Activated CD8-positive, alpha-beta T cell treated with anti-CD3 and anti-CD28 coated beads for 36 hours (primary cell): ENCODE measurements around the gene FUT9. TPM values are rescaled to one million over a fixed set of nuclear protein-coding genes. Genes with fewer than 3 reads are reported as not detected.

Experiments used
- ATAC-seq: fragments of 200-7000 bp; cut with Tn5 transposase; one replicate; pipeline ENCODE4 v1.10.0; 2021; ENCODE audit warnings: mild to moderate bottlenecking, moderate library complexity
- CTCF ChIA-PET: fragments of 350-600 bp; sonication (Branson Sonifier 250); formaldehyde crosslinking; loops from one replicate; lab custom pipeline; 2021; ENCODE audit warnings: antibody characterized with exemption; lab: Charles Lee
- POLR2A ChIA-PET: fragments of 350-600 bp; sonication (Branson Sonifier 250); formaldehyde crosslinking; loops from one replicate; lab custom pipeline; 2021; ENCODE audit warnings: antibody characterized with exemption; lab: Charles Lee
- DNase-seq: peaks from one replicate; pipeline ENCODE4 v3.0.0-alpha.2; 2020
- H3K27ac Mint-ChIP-seq: one replicate; pipeline ENCODE4 v1.8.0; 2021; ENCODE audit warnings: mild to moderate bottlenecking, mixed read lengths
- H3K27me3 Mint-ChIP-seq: one replicate; pipeline ENCODE4 v1.8.0; 2021; ENCODE audit warnings: mixed read lengths
- H3K36me3 Mint-ChIP-seq: one replicate; pipeline ENCODE4 v1.8.0; 2021; ENCODE audit warnings: low read depth, mixed read lengths
- H3K4me1 Mint-ChIP-seq: one replicate; pipeline ENCODE4 v1.8.0; 2021; ENCODE audit warnings: low read depth, mixed read lengths
- H3K4me3 Mint-ChIP-seq: one replicate; pipeline ENCODE4 v1.8.0; 2021; ENCODE audit warnings: mild to moderate bottlenecking, moderate library complexity, mixed read lengths
- H3K9me3 Mint-ChIP-seq: one replicate; pipeline ENCODE4 v1.8.0; 2021; ENCODE audit warnings: mixed read lengths
- intact Hi-C: fragments of 100-400 bp; cut with micrococcal nuclease; formaldehyde crosslinking; loops from one replicate; pipeline ENCODE4 v1.10.0; 2022
- total RNA-seq, 2 experiments: library from RNA; stranded (reverse); gene quantifications; one replicate each; pipeline ENCODE4 v1.2.3, GENCODE V29; 2021
- TF ChIP-seq, protein P1 (sequence below): fragments of 200-600 bp; IDR thresholded peaks from one replicate; pipeline ENCODE4 v1.8.0; 2022; ENCODE audit warnings: antibody characterized with exemption, mild to moderate bottlenecking

The FUT9 gene
- total RNA-seq, 2 experiments from 2014 or later = not detected

DNA sequence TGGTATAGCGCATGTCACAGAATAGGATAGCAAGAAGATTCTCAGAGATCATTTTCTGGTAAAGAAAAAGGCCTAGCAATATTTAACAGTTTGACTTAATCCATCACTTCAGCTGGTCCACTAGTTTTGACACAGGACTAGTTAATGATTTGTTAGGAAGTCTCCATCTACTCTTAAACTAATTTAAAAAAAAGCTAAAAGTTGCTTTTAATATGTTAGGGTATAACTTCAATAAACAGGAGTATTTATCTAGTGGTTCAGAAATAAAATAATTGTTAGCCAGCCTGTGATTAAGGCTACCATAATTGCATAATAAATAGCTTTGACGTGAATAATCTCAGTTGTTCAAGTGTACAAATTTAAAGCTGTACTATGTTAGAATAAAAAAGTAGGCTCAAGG lies 195.6 kb downstream of the FUT9 start:
- CTCF ChIA-PET = no interaction called here
- no peaks in the 10 kb centered on the region for H3K4me1 Mint-ChIP-seq
- ATAC-seq = no peak
- H3K9me3 Mint-ChIP-seq = no peaks in the 10 kb centered on the region
- TF ChIP-seq, protein P1, sequence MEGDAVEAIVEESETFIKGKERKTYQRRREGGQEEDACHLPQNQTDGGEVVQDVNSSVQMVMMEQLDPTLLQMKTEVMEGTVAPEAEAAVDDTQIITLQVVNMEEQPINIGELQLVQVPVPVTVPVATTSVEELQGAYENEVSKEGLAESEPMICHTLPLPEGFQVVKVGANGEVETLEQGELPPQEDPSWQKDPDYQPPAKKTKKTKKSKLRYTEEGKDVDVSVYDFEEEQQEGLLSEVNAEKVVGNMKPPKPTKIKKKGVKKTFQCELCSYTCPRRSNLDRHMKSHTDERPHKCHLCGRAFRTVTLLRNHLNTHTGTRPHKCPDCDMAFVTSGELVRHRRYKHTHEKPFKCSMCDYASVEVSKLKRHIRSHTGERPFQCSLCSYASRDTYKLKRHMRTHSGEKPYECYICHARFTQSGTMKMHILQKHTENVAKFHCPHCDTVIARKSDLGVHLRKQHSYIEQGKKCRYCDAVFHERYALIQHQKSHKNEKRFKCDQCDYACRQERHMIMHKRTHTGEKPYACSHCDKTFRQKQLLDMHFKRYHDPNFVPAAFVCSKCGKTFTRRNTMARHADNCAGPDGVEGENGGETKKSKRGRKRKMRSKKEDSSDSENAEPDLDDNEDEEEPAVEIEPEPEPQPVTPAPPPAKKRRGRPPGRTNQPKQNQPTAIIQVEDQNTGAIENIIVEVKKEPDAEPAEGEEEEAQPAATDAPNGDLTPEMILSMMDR = no peak
- no peaks in the 10 kb centered on the region for H3K36me3 Mint-ChIP-seq
- POLR2A ChIA-PET = interaction anchor here (0.8 kb wide), 1 partner anchor 166 kb away, joined by 3 read pairs; no protein-coding TSS in a partner anchor
- intact Hi-C loops = no loop called here
- no peak overlapping the region for H3K4me3 Mint-ChIP-seq
- no peak overlapping the region for H3K27ac Mint-ChIP-seq
- H3K27me3 Mint-ChIP-seq = no peaks in the 10 kb centered on the region
- DNase-seq = no peak

DNA sequence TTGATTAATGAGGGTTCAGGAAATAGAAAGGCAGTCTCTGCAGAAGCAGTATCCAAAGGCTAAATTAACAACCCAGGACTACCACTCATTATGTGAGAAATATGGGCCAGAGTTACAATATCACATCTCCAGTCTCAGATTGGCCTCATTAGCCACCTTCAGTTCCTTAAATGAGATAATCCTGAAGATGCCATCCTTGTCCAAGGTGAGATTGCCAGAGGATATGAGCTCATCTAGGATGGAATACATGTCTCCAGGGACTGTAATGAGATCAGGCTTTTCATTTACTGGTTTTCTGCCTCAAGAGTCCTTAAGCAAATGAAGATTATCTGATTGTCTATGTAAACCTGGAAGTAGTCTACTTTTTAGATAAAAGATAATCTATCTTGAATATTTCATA lies 196.3 kb downstream of the FUT9 start:
- H3K9me3 Mint-ChIP-seq = no peaks in the 10 kb centered on the region
- ChIA-PET POLR2A (no interaction called here), CTCF (no interaction called here)
- no peak overlapping the region for H3K4me3 Mint-ChIP-seq
- H3K27me3 Mint-ChIP-seq = no peaks in the 10 kb centered on the region
- DNase-seq (no peak), ATAC-seq (no peak)
- no peaks in the 10 kb centered on the region for H3K36me3 Mint-ChIP-seq
- intact Hi-C loops = no loop called here
- no peak overlapping the region for H3K27ac Mint-ChIP-seq
- TF ChIP-seq, protein P1 = no peak
- no peaks in the 10 kb centered on the region for H3K4me1 Mint-ChIP-seq

DNA sequence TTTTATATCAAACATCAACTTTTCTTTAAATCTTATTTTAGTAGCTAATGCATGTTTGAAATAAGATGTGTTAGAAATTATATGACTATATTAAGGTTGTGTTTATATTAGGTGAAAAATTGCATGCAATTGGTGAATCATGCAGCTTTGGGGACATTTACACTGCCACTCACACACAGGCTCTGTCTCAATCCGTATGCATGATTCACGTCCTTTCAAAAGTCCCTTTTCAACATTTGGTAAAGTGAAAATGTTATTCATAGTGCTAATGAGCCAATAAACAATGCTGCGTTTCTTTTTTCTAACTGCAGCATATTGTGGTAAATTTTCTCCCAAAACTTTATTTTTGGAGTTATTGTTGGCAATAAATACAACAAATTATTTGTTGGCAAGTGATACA lies 198.0 kb downstream of the FUT9 start:
- TF ChIP-seq, protein P1 = no peak
- Mint-ChIP-seq H3K27ac (no peak overlapping the region), H3K4me1 (no peaks in the 10 kb centered on the region), H3K36me3 (no peaks in the 10 kb centered on the region), H3K27me3 (no peaks in the 10 kb centered on the region), H3K4me3 (no peak overlapping the region), H3K9me3 (no peaks in the 10 kb centered on the region)
- POLR2A ChIA-PET = no interaction called here
- DNase-seq (no peak), ATAC-seq (no peak)
- CTCF ChIA-PET = no interaction called here
- intact Hi-C loops = no loop called here

DNA sequence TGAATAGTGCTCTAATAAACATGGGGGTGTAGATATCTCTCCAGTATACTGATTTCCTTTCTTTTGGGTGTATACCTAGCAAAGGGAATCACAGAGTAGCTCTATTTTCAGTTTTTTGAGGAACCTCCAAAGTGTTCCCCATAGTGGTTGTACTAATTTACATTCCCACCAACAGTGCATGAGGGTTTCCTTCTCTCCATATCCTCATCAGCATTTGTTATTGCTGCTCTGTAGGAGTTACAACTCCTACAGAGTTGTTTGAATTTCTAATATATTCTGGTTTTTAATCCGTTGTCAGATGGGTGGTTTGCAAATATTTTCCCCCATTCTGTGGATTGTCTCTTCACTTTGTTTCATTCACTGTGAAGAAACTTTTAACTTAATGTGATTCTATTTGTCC lies 207.9 kb downstream of the FUT9 start:
- H3K36me3 Mint-ChIP-seq = no peaks in the 10 kb centered on the region
- H3K27me3 Mint-ChIP-seq = no peaks in the 10 kb centered on the region
- H3K4me3 Mint-ChIP-seq = no peak overlapping the region
- ChIA-PET POLR2A (no interaction called here), CTCF (no interaction called here)
- H3K27ac Mint-ChIP-seq = no peak overlapping the region
- no peak for DNase-seq
- H3K4me1 Mint-ChIP-seq = no peaks in the 10 kb centered on the region
- no peak for ATAC-seq
- intact Hi-C loops = no loop called here
- H3K9me3 Mint-ChIP-seq = no peaks in the 10 kb centered on the region
- TF ChIP-seq, protein P1 = no peak

DNA sequence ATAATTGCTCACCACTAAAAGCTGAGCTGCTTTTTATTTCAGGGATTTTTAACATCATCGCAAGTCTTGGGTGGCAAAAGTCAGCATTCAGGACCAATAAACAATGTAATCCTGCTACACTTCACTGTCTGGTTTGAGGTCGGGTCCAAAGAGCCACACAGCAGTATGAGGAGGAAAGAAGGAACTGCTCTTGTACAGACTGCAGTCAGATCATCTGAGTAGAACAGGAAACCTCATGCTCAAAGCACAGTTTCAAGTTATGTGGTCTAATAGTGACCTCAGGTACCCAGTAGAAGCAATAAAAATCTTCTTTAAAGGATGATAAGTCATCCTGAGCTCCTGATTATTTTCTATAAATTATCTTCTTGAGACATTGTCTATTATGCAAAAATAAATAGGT lies 211.4 kb downstream of the FUT9 start:
- POLR2A ChIA-PET = no interaction called here
- no peak for ATAC-seq
- no peak overlapping the region for H3K4me3 Mint-ChIP-seq
- no peaks in the 10 kb centered on the region for H3K4me1 Mint-ChIP-seq
- no peaks in the 10 kb centered on the region for H3K27me3 Mint-ChIP-seq
- no peak for DNase-seq
- intact Hi-C loops = no loop called here
- TF ChIP-seq, protein P1 = no peak
- CTCF ChIA-PET = no interaction called here
- H3K36me3 Mint-ChIP-seq = no peaks in the 10 kb centered on the region
- H3K9me3 Mint-ChIP-seq = no peaks in the 10 kb centered on the region
- H3K27ac Mint-ChIP-seq = no peak overlapping the region
